CD4-positive, alpha-beta memory T cell (primary cell): Measurements from ENCODE around the gene DGKB. TPM values are rescaled to one million over a fixed set of nuclear protein-coding genes. Genes with fewer than 3 reads are reported as not detected.

Experiments
- CTCF ChIA-PET: fragments of 350-600 bp; sonication (Branson Sonifier 250); formaldehyde crosslinking; loops from one replicate; lab custom pipeline; 2021; ENCODE audit warnings: inconsistent platforms; ENCODE audit not compliant: partially characterized antibody; lab: Charles Lee
- POLR2A ChIA-PET: fragments of 350-600 bp; sonication (Branson Sonifier 250); formaldehyde crosslinking; loops from one replicate; lab custom pipeline; 2021; ENCODE audit not compliant: partially characterized antibody; lab: Charles Lee
- DNase-seq, 5 donors: peaks; one replicate each; pipeline versions ENCODE4 v3.0.0 to v3.0.0-alpha.2; 2020 to 2022; ENCODE audit warnings: mixed read lengths in 1 of 5
- H3K27ac ChIP-seq: one replicate; pipeline ENCODE4 v1.7.0; 2013; ENCODE audit warnings: low read depth, low read length
- H3K27me3 ChIP-seq: 2 replicates; pipeline ENCODE4 v1.7.0; 2013; ENCODE audit warnings: mild to moderate bottlenecking, low read length, moderate library complexity; ENCODE audit not compliant: insufficient read depth
- H3K36me3 ChIP-seq: 2 replicates; pipeline ENCODE4 v1.7.0; 2013; ENCODE audit warnings: mild to moderate bottlenecking, low read length, moderate library complexity; ENCODE audit not compliant: insufficient read depth
- H3K4me1 ChIP-seq: 2 replicates; pipeline ENCODE4 v1.7.0; 2013; ENCODE audit warnings: mild to moderate bottlenecking, low read length, moderate library complexity; ENCODE audit not compliant: insufficient read depth
- H3K4me3 ChIP-seq, 2 donors: one replicate each; pipeline ENCODE4 v1.7.0; 2013; ENCODE audit warnings: low read length in 2 of 2, mild to moderate bottlenecking in 1 of 2
- H3K9me3 ChIP-seq, 2 donors: one replicate each; pipeline ENCODE4 v1.7.0; 2013; ENCODE audit warnings: low read length in 2 of 2, control low read depth in 1 of 2; ENCODE audit not compliant: control insufficient read depth in 1 of 2
- H3K27ac Mint-ChIP-seq, 7 donors: one replicate each; pipeline ENCODE4 v1.8.0; 2020 to 2021; ENCODE audit warnings: mixed read lengths in 7 of 7, mild to moderate bottlenecking in 6 of 7, inconsistent platforms in 3 of 7, moderate library complexity in 3 of 7
- H3K27me3 Mint-ChIP-seq, 2 donors: one replicate each; pipeline ENCODE4 v1.8.0; 2020 to 2021; ENCODE audit warnings: mixed read lengths in 2 of 2
- H3K36me3 Mint-ChIP-seq, 2 donors: one replicate each; pipeline ENCODE4 v1.8.0; 2020 to 2021; ENCODE audit warnings: mixed read lengths in 2 of 2, inconsistent platforms in 1 of 2, mild to moderate bottlenecking in 1 of 2
- H3K4me1 Mint-ChIP-seq, 4 donors: one replicate each; pipeline ENCODE4 v1.8.0; 2020 to 2021; ENCODE audit warnings: mixed read lengths in 4 of 4, mild to moderate bottlenecking in 1 of 4
- H3K4me3 Mint-ChIP-seq, 8 donors: one replicate each; pipeline ENCODE4 v1.8.0; 2020 to 2021; ENCODE audit warnings: mixed read lengths in 8 of 8, mild to moderate bottlenecking in 7 of 8, moderate library complexity in 6 of 8, inconsistent platforms in 3 of 8
- H3K9me3 Mint-ChIP-seq, 8 donors: one replicate each; pipeline ENCODE4 v1.8.0; 2020 to 2021; ENCODE audit warnings: mixed read lengths in 8 of 8, mild to moderate bottlenecking in 5 of 8, inconsistent platforms in 3 of 8, moderate library complexity in 1 of 8
- intact Hi-C: fragments of 100-400 bp; cut with micrococcal nuclease; formaldehyde crosslinking; loops from one replicate; pipeline ENCODE4 v1.15.1; 2023
- polyA plus RNA-seq, 2 donors: library from polyadenylated mRNA; unstranded; fragments of 300-500 nt; fragmentation: Illumina TruSeq; gene quantifications; one replicate each; pipeline ENCODE4 v1.2.3, GENCODE V29; 2021
- total RNA-seq, 2 experiments: library from RNA; stranded (reverse); gene quantifications; one replicate each; pipeline ENCODE4 v1.2.3, GENCODE V29; 2021

Gene DGKB
- total and polyA plus RNA-seq, 4 experiments from 2014 or later: not detected

- DNase-seq: no peak
- no peak overlapping the region for H3K27ac Mint-ChIP-seq
- CTCF ChIA-PET: no interaction called here
- Histone ChIP-seq H3K9me3 (no peaks in the 10 kb centered on the region), H3K27ac (no peak overlapping the region), H3K4me1 (no peaks in the 10 kb centered on the region), H3K27me3 (no peaks in the 10 kb centered on the region), H3K4me3 (no peak overlapping the region), H3K36me3 (no peaks in the 10 kb centered on the region)
- intact Hi-C loops: no loop called here
- no peak overlapping the region for H3K4me3 Mint-ChIP-seq
- H3K27me3 Mint-ChIP-seq: no peaks in the 10 kb centered on the region
- POLR2A ChIA-PET: no interaction called here
- H3K4me1 Mint-ChIP-seq: peaks cover 0 to 1% (median 0%) of the 10 kb centered on the region in 4 donors
- no peaks in the 10 kb centered on the region for H3K36me3 Mint-ChIP-seq
- peaks cover 0 to 2% (median 0%) of the 10 kb centered on the region in 8 donors for H3K9me3 Mint-ChIP-seq
Measured at GRCh38 chr7:14206121-14206520, 696.4 kb downstream of the DGKB start.

- Mint-ChIP-seq H3K27ac (no peak overlapping the region), H3K9me3 (peaks cover 0 to 2% (median 0%) of the 10 kb centered on the region in 8 donors), H3K4me3 (no peak overlapping the region), H3K4me1 (no peaks in the 10 kb centered on the region), H3K36me3 (no peaks in the 10 kb centered on the region), H3K27me3 (peaks cover 0 to 2% of the 10 kb centered on the region in 2 donors)
- no peak overlapping the region for H3K4me3 ChIP-seq
- H3K9me3 ChIP-seq: no peaks in the 10 kb centered on the region
- CTCF ChIA-PET: no interaction called here
- H3K27ac ChIP-seq: no peak overlapping the region
- no peaks in the 10 kb centered on the region for H3K27me3 ChIP-seq
- H3K36me3 ChIP-seq: no peaks in the 10 kb centered on the region
- POLR2A ChIA-PET: no interaction called here
- H3K4me1 ChIP-seq: no peaks in the 10 kb centered on the region
- no peak for DNase-seq
- intact Hi-C loops: no loop called here
Measured at GRCh38 chr7:14201353-14201752, 701.2 kb downstream of the DGKB start.

- H3K27ac Mint-ChIP-seq: no peak overlapping the region
- POLR2A ChIA-PET: no interaction called here
- Histone ChIP-seq H3K27ac (no peak overlapping the region), H3K27me3 (no peaks in the 10 kb centered on the region), H3K4me1 (no peaks in the 10 kb centered on the region), H3K9me3 (no peaks in the 10 kb centered on the region), H3K4me3 (no peak overlapping the region), H3K36me3 (no peaks in the 10 kb centered on the region)
- CTCF ChIA-PET: no interaction called here
- H3K9me3 Mint-ChIP-seq: peaks cover 0 to 2% (median 0%) of the 10 kb centered on the region in 8 donors
- H3K4me1 Mint-ChIP-seq: no peaks in the 10 kb centered on the region
- no peaks in the 10 kb centered on the region for H3K36me3 Mint-ChIP-seq
- peaks cover 0 to 2% of the 10 kb centered on the region in 2 donors for H3K27me3 Mint-ChIP-seq
- H3K4me3 Mint-ChIP-seq: no peak overlapping the region
- intact Hi-C loops: no loop called here
- no peak for DNase-seq
Measured at GRCh38 chr7:14199336-14199735, 703.2 kb downstream of the DGKB start.

GRCh38 chr7:14197280-14197679, 705.3 kb downstream of the DGKB start:
- H3K4me1 ChIP-seq: no peaks in the 10 kb centered on the region
- Mint-ChIP-seq H3K36me3 (no peaks in the 10 kb centered on the region), H3K4me3 (no peak overlapping the region), H3K9me3 (peaks cover 0 to 2% (median 0%) of the 10 kb centered on the region in 8 donors), H3K27ac (no peak overlapping the region), H3K27me3 (peaks cover 0 to 2% of the 10 kb centered on the region in 2 donors), H3K4me1 (no peaks in the 10 kb centered on the region)
- H3K9me3 ChIP-seq: no peaks in the 10 kb centered on the region
- no peaks in the 10 kb centered on the region for H3K36me3 ChIP-seq
- DNase-seq: no peak
- CTCF ChIA-PET: no interaction called here
- POLR2A ChIA-PET: no interaction called here
- intact Hi-C loops: no loop called here
- H3K27ac ChIP-seq: no peak overlapping the region
- no peaks in the 10 kb centered on the region for H3K27me3 ChIP-seq
- no peak overlapping the region for H3K4me3 ChIP-seq

GRCh38 chr7:14196555-14196954, 706.0 kb downstream of the DGKB start:
- H3K4me3 Mint-ChIP-seq: no peak overlapping the region
- no peaks in the 10 kb centered on the region for H3K4me1 ChIP-seq
- H3K27ac Mint-ChIP-seq: no peak overlapping the region
- peaks cover 0 to 2% of the 10 kb centered on the region in 2 donors for H3K27me3 Mint-ChIP-seq
- no peak for DNase-seq
- H3K4me1 Mint-ChIP-seq: no peaks in the 10 kb centered on the region
- intact Hi-C loops: no loop called here
- CTCF ChIA-PET: no interaction called here
- H3K9me3 Mint-ChIP-seq: peaks cover 0 to 2% (median 0%) of the 10 kb centered on the region in 8 donors
- no peak overlapping the region for H3K4me3 ChIP-seq
- POLR2A ChIA-PET: no interaction called here
- H3K36me3 ChIP-seq: no peaks in the 10 kb centered on the region
- no peaks in the 10 kb centered on the region for H3K36me3 Mint-ChIP-seq
- H3K27ac ChIP-seq: no peak overlapping the region
- no peaks in the 10 kb centered on the region for H3K9me3 ChIP-seq
- H3K27me3 ChIP-seq: no peaks in the 10 kb centered on the region

GRCh38 chr7:14195871-14196270, 706.7 kb downstream of the DGKB start:
- Histone ChIP-seq H3K36me3 (no peaks in the 10 kb centered on the region), H3K27me3 (no peaks in the 10 kb centered on the region), H3K4me3 (no peak overlapping the region), H3K9me3 (no peaks in the 10 kb centered on the region), H3K27ac (no peak overlapping the region), H3K4me1 (no peaks in the 10 kb centered on the region)
- ChIA-PET CTCF (no interaction called here), POLR2A (no interaction called here)
- no peaks in the 10 kb centered on the region for H3K36me3 Mint-ChIP-seq
- DNase-seq: no peak
- no peaks in the 10 kb centered on the region for H3K4me1 Mint-ChIP-seq
- intact Hi-C loops: no loop called here
- no peak overlapping the region for H3K27ac Mint-ChIP-seq
- H3K9me3 Mint-ChIP-seq: peaks cover 0 to 2% (median 0%) of the 10 kb centered on the region in 8 donors
- H3K27me3 Mint-ChIP-seq: peaks cover 0 to 2% of the 10 kb centered on the region in 2 donors
- H3K4me3 Mint-ChIP-seq: no peak overlapping the region

- H3K4me1 ChIP-seq: no peaks in the 10 kb centered on the region
- no peak overlapping the region for H3K27ac ChIP-seq
- Mint-ChIP-seq H3K4me1 (no peaks in the 10 kb centered on the region), H3K4me3 (no peak overlapping the region), H3K27me3 (peaks cover 0 to 4% of the 10 kb centered on the region in 2 donors), H3K9me3 (peaks cover 0 to 2% (median 0%) of the 10 kb centered on the region in 8 donors), H3K36me3 (no peaks in the 10 kb centered on the region), H3K27ac (no peak overlapping the region)
- H3K9me3 ChIP-seq: no peaks in the 10 kb centered on the region
- no peak for DNase-seq
- no peaks in the 10 kb centered on the region for H3K27me3 ChIP-seq
- intact Hi-C loops: no loop called here
- H3K36me3 ChIP-seq: no peaks in the 10 kb centered on the region
- ChIA-PET POLR2A (no interaction called here), CTCF (no interaction called here)
- H3K4me3 ChIP-seq: no peak overlapping the region
Measured at GRCh38 chr7:14195079-14195478, 707.5 kb downstream of the DGKB start.

- intact Hi-C loops: no loop called here
- no peaks in the 10 kb centered on the region for H3K36me3 Mint-ChIP-seq
- no peaks in the 10 kb centered on the region for H3K4me1 Mint-ChIP-seq
Measured at GRCh38 chr7:14191686-14192098, 710.9 kb downstream of the DGKB start.

More at GRCh38 chr7:14191686-14192098, 710.9 kb downstream of the DGKB start:
- no peak for DNase-seq
- POLR2A ChIA-PET: no interaction called here
- no peaks in the 10 kb centered on the region for H3K27me3 ChIP-seq
- Mint-ChIP-seq H3K27ac (no peak overlapping the region), H3K9me3 (peaks cover 0 to 11% (median 5%) of the 10 kb centered on the region in 8 donors), H3K27me3 (peaks cover 0 to 2% of the 10 kb centered on the region in 2 donors), H3K4me3 (no peak overlapping the region)
- H3K4me3 ChIP-seq: no peak overlapping the region
- H3K4me1 ChIP-seq: no peaks in the 10 kb centered on the region
- CTCF ChIA-PET: no interaction called here
- no peaks in the 10 kb centered on the region for H3K9me3 ChIP-seq
- no peaks in the 10 kb centered on the region for H3K36me3 ChIP-seq
- no peak overlapping the region for H3K27ac ChIP-seq
